DND-41 (cell line): Measurements from ENCODE around the gene LRRC32.

ENCODE experiments used
- EZH2 ChIP-seq: IDR thresholded peaks from 3 replicates; pipeline ENCODE4 v1.6.1; 2012; ENCODE audit warnings: borderline replicate concordance, low read depth, mild to moderate bottlenecking, moderate library complexity, low read length, inconsistent platforms; ENCODE audit not compliant: severe bottlenecking
- TF ChIP-seq, protein P1 (sequence below): IDR thresholded peaks from 2 replicates; pipeline ENCODE4 v1.5.1; 2012; ENCODE audit warnings: borderline replicate concordance, low read length, moderate library complexity, mild to moderate bottlenecking; ENCODE audit not compliant: poor library complexity, severe bottlenecking; ENCODE audit errors: extremely low read depth

- TF ChIP-seq, protein P1, sequence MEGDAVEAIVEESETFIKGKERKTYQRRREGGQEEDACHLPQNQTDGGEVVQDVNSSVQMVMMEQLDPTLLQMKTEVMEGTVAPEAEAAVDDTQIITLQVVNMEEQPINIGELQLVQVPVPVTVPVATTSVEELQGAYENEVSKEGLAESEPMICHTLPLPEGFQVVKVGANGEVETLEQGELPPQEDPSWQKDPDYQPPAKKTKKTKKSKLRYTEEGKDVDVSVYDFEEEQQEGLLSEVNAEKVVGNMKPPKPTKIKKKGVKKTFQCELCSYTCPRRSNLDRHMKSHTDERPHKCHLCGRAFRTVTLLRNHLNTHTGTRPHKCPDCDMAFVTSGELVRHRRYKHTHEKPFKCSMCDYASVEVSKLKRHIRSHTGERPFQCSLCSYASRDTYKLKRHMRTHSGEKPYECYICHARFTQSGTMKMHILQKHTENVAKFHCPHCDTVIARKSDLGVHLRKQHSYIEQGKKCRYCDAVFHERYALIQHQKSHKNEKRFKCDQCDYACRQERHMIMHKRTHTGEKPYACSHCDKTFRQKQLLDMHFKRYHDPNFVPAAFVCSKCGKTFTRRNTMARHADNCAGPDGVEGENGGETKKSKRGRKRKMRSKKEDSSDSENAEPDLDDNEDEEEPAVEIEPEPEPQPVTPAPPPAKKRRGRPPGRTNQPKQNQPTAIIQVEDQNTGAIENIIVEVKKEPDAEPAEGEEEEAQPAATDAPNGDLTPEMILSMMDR, result no peak
- TF ChIP-seq EZH2, result no peak
Measured at GRCh38 chr11:76624500-76625379, 45.8 kb downstream of the LRRC32 start.
